ENCODE results near the gene JPH2.

DNA sequence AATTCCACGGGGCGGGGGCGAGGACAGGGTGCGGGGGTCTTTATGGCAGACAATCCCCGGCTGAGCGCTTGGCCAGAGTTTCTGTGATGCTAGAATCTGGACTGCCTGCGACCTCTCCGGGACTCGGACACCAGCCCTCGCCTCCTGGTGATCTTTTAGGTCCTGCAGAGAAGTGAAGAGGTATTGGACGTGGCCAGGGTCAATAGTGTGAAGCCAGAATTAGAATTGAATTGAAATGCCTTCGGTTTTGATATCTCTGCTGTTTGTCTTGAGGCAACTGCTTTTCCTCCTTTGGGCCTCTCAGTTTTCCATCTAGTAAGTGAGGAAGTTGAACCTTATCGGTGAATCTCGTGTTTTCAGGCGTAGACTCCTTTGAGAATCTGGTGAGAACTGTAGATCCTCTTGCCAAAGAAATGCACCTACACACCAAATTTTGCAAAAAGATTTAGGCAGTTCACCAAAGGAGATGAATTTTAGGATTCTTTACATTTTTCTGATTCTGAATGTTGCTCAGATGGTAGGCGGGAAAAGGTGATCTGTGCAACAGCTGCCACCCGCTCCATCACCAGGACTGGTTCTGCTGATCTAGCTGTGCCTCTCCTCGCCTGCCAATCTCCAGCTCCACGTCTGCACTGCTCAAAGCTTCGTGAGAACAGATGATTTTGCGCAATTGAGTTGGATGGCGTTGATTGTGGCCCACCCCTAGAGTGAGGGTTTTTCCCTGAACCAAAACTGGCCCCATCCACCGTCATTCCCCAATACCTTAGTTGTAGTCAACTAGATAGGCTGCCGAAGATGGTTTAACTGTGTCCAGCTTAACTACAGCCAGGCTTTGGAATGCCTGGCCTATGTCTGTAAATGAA is 24.4 kb upstream of the JPH2 start:
- TF ChIP-seq SUZ12 (IDR thresholded peaks at IDR 0.05; ENCODE audit: extremely low read depth, insufficient read depth, insufficient read length): no peak
- no peak for TF ChIP-seq YY1 (IDR thresholded peaks at IDR 0.05; ENCODE audit: insufficient read depth, insufficient read length)

Data from NT2/D1 (cell line).